Body of pancreas (tissue), 4 donors: Measurements from ENCODE around the gene RNASE12. TPM values are rescaled to one million over a fixed set of nuclear protein-coding genes. Genes with fewer than 3 reads are reported as not detected.

Experiments used
- ATAC-seq: fragments of 150-250 bp; one replicate; pipeline ENCODE4 v1.9.1; 2016
- DNase-seq, 4 donors: peaks; one replicate each; pipeline ENCODE4 v3.0.0-alpha.2; 2019
- H3K27ac ChIP-seq, 4 donors: fragments of 200-600 bp; sonication (generic); 1 replicate in 3 of 4; 2 replicates in 1 of 4; pipeline versions ENCODE4 v1.5.1 to v1.6.1; 2016 to 2019; ENCODE audit warnings: mild to moderate bottlenecking in 1 of 4, mixed read lengths in 1 of 4, moderate library complexity in 1 of 4
- H3K27me3 ChIP-seq, 2 donors: fragments of 200-600 bp; sonication (generic); one replicate each; pipeline ENCODE4 v1.6.0; 2016; ENCODE audit warnings: mild to moderate bottlenecking in 1 of 2
- H3K36me3 ChIP-seq, 2 donors: fragments of 200-600 bp; sonication (generic); replicated peaks in 1 of 2; 2 replicates each; pipeline ENCODE4 v1.5.1; 2016; ENCODE audit warnings: low read depth in 2 of 2; ENCODE audit not compliant: insufficient read depth in 1 of 2
- H3K4me1 ChIP-seq: fragments of 200-600 bp; sonication (generic); one replicate; pipeline ENCODE4 v1.6.0; 2016
- H3K4me3 ChIP-seq, 2 donors: fragments of 200-600 bp; sonication (generic); 1 replicate in 1 of 2; 2 replicates in 1 of 2; pipeline ENCODE4 v1.5.1; 2016 to 2019
- H3K9me3 ChIP-seq, 3 donors: fragments of 200-600 bp; sonication (generic); 1 replicate in 2 of 3; 2 replicates in 1 of 3; pipeline ENCODE4 v1.5.1; 2016
- POLR2A ChIP-seq, 3 donors: fragments of 450-650 bp; IDR thresholded peaks; one replicate each; pipeline ENCODE4 v1.6.1; 2016; ENCODE audit warnings: antibody characterized with exemption in 3 of 3, mild to moderate bottlenecking in 2 of 3
- WGBS, 2 donors: methylation state at CpG; one replicate each; pipeline ENCODE4 v1.1.5; 2017; 5-methylcytosine and 5-hydroxymethylcytosine counted together
- intact Hi-C: fragments of 100-400 bp; cut with DNase I; formaldehyde crosslinking; loops from one replicate; pipeline ENCODE4 v1.15.1; 2023
- total RNA-seq, 2 donors: library from RNA; depleted of rRNA; stranded (reverse); fragments of >200 nt; gene quantifications; one replicate each; pipeline ENCODE4 v1.1.0, GENCODE V29; 2016
- TF ChIP-seq, protein P1 (sequence below), 7 experiments: fragments of 450-650 bp in 4 of 7; fragments of 200-600 bp in 3 of 7; sonication (generic) in 3 of 7; IDR thresholded peaks; one replicate each; pipeline ENCODE4 v1.5.1; 2016 to 2019; ENCODE audit warnings: antibody characterized with exemption in 7 of 7

Gene RNASE12
- total RNA-seq, 2 donors from 2014 or later, result not detected

DNA sequence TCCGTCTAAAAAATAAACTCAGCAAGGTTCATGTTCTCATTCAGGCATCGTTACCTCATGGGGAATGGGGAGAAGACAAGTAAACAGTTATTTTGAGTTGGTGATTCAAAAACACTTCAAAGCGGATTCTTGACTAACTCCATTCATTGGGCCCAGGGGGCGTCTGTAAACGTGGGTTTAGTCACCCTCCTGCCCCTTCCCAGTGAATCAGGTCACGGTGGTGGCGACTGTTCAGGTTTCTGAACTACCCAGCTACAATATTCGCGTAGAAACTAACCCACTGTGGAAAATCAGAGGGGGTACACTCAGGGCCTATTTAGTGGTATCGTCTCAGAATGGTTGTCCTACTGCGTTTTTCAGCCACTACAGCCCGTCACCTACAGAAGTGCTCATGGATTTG lies 35.1 kb upstream of the RNASE12 start:
- H3K4me1 ChIP-seq, result peaks cover 38% of the 10 kb centered on the region

DNA sequence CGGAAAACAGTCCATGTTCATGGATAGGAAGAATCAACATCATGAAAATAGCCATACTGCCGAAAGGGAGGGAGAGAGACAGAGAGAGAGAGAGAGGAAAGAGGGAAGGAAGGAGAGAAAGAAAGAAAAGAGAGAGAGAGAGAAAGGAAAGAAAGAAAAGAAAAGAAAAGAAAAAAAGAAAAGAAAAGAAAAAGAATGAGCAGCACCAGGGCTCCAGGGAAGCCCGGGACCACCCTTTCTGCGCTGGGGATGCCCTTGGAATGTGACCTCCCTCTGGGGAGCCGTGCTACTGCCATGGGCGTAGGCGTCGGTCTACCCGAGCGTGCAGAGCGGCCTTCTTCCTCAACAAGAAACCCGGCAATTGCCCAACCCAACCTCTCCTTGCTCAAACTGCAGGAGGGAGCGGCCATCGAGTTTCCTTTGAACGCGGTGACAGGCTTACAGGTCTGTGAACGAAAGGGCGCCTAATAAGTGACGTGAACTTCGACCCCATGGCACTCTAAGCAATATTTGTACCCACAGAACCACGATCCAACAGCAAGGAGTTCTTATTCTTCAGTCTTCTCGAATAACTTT lies 33.4 kb upstream of the RNASE12 start:
- DNase-seq, result peak; percentile 42 to 64 (median 45)
- H3K36me3 ChIP-seq, result no peaks in the 10 kb centered on the region
- intact Hi-C loops, result no loop called here
- peaks cover 34% of the 10 kb centered on the region for H3K4me1 ChIP-seq
- no peak overlapping the region for H3K4me3 ChIP-seq
- no peaks in the 10 kb centered on the region for H3K27me3 ChIP-seq
- TF ChIP-seq, protein P1, sequence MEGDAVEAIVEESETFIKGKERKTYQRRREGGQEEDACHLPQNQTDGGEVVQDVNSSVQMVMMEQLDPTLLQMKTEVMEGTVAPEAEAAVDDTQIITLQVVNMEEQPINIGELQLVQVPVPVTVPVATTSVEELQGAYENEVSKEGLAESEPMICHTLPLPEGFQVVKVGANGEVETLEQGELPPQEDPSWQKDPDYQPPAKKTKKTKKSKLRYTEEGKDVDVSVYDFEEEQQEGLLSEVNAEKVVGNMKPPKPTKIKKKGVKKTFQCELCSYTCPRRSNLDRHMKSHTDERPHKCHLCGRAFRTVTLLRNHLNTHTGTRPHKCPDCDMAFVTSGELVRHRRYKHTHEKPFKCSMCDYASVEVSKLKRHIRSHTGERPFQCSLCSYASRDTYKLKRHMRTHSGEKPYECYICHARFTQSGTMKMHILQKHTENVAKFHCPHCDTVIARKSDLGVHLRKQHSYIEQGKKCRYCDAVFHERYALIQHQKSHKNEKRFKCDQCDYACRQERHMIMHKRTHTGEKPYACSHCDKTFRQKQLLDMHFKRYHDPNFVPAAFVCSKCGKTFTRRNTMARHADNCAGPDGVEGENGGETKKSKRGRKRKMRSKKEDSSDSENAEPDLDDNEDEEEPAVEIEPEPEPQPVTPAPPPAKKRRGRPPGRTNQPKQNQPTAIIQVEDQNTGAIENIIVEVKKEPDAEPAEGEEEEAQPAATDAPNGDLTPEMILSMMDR (IDR thresholded peaks at IDR 0.05), result no peak
- no peak for TF ChIP-seq POLR2A (IDR thresholded peaks at IDR 0.05)
- 16% methylated on average over 22 of the region's 22 CpGs for WGBS, 2 donors
- ATAC-seq, result peak; percentile 41
- H3K27ac ChIP-seq, result no peak overlapping the region
- no peaks in the 10 kb centered on the region for H3K9me3 ChIP-seq

More for the DNA sequence above, 35.1 kb upstream of the RNASE12 start:
- DNase-seq (no peak), ATAC-seq (no peak)
- H3K4me3 ChIP-seq, result no peak overlapping the region
- no peak overlapping the region for H3K27ac ChIP-seq
- no peaks in the 10 kb centered on the region for H3K27me3 ChIP-seq
- TF ChIP-seq POLR2A (IDR thresholded peaks at IDR 0.05), result no peak
- TF ChIP-seq, protein P1 (IDR thresholded peaks at IDR 0.05), result no peak
- no peaks in the 10 kb centered on the region for H3K36me3 ChIP-seq
- H3K9me3 ChIP-seq, result no peaks in the 10 kb centered on the region
- intact Hi-C loops, result no loop called here
- 24 to 25% methylated on average over 12 of the region's 12 CpGs for WGBS, 2 donors

DNA sequence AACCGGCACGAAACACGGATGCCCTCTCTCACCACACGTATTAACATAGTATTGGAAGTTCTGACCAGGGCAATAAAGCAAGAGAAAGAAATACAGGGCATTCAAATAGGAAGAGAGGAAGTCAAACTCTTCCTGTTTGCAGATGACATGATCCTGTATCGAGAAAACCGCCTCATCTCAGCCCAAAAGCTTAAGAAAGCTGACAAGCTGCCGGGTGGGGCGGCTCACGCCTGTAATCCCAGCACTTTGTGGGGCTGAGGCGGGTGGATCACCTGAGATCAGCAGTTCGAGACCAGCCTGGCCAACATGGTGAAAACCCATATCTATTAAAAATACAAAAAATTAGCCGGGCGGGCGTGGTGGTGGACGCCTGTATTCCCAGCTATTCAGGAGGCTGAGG lies 32.6 kb upstream of the RNASE12 start:
- H3K4me3 ChIP-seq, result no peak overlapping the region
- no peaks in the 10 kb centered on the region for H3K27me3 ChIP-seq
- H3K4me1 ChIP-seq, result peaks cover 34% of the 10 kb centered on the region
- H3K9me3 ChIP-seq, result no peaks in the 10 kb centered on the region
- no peak for ATAC-seq
- no peak overlapping the region for H3K27ac ChIP-seq
- no peak for TF ChIP-seq POLR2A (IDR thresholded peaks at IDR 0.05)
- TF ChIP-seq, protein P1 (IDR thresholded peaks at IDR 0.05), result no peak
- intact Hi-C loops, result no loop called here
- no peaks in the 10 kb centered on the region for H3K36me3 ChIP-seq
- no peak for DNase-seq
- WGBS, 2 donors, result 53 to 56% methylated on average over 15 of the region's 15 CpGs

DNA sequence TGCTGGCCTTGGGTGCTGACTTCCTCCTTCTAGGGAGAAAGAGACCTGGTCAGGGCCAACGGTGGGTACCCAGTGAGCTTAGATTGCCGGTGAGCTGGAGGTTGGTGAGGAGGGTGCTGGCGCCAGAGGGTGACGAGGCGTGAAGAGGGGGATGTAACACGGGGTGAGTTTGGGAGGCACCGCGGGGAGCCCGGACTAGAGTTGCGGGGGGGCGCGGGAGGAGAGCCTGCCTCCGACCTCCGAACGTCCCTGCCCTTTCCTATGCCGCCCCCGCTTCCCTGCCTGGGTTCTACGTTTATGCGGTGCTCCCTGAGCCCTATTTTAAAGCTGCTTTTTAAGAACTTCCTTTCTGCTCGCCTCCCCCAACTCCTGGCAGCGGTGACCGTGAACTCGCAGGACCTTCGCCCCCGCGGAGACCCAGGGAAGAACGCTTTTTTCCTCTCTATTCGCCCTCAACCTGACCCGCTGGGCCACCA lies 31.7 kb upstream of the RNASE12 start:
- peaks cover 34% of the 10 kb centered on the region for H3K4me1 ChIP-seq
- TF ChIP-seq, protein P1 (IDR thresholded peaks at IDR 0.05), result no peak
- no peak for TF ChIP-seq POLR2A (IDR thresholded peaks at IDR 0.05)
- H3K36me3 ChIP-seq, result no peaks in the 10 kb centered on the region
- H3K9me3 ChIP-seq, result no peaks in the 10 kb centered on the region
- DNase-seq (no peak), ATAC-seq (no peak)
- intact Hi-C loops, result no loop called here
- 38 to 43% methylated on average over 29 of the region's 29 CpGs for WGBS, 2 donors
- no peak overlapping the region for H3K27ac ChIP-seq
- H3K27me3 ChIP-seq, result no peaks in the 10 kb centered on the region
- no peak overlapping the region for H3K4me3 ChIP-seq
